Suprapubic skin (tissue), 4 donors: ENCODE data around the gene EIF4G2. TPM values are rescaled to one million over a fixed set of nuclear protein-coding genes. Genes with fewer than 3 reads are reported as not detected.
A peak's percentile ranks its signal among the peaks of the same experiment; 100 is the strongest.

Experiments used
- DNase-seq, 2 donors: peaks; one replicate each; pipeline ENCODE4 v3.0.0-alpha.2; 2019; ENCODE audit warnings: low spot score in 2 of 2
- H3K27ac ChIP-seq: fragments of 200-600 bp; sonication (generic); one replicate; pipeline ENCODE4 v1.5.1; 2019
- H3K27me3 ChIP-seq: fragments of 200-600 bp; sonication (generic); one replicate; pipeline ENCODE4 v1.5.1; 2019
- H3K36me3 ChIP-seq: fragments of 200-600 bp; sonication (generic); one replicate; pipeline ENCODE4 v1.5.1; 2019
- H3K4me1 ChIP-seq: fragments of 200-600 bp; sonication (generic); one replicate; pipeline ENCODE4 v1.5.1; 2019
- H3K4me3 ChIP-seq: fragments of 200-600 bp; sonication (generic); one replicate; pipeline ENCODE4 v1.5.1; 2019; ENCODE audit warnings: mild to moderate bottlenecking
- H3K9me3 ChIP-seq: fragments of 200-600 bp; sonication (generic); one replicate; pipeline ENCODE4 v1.5.1; 2019
- CTCF ChIP-seq, 2 donors: fragments of 200-600 bp in 1 of 2; fragments of 450-650 bp in 1 of 2; sonication (generic) in 1 of 2; IDR thresholded peaks; one replicate each; pipeline ENCODE4 v1.5.1; 2016 to 2019; ENCODE audit warnings: antibody characterized with exemption in 2 of 2, mild to moderate bottlenecking in 1 of 2, moderate library complexity in 1 of 2
- EP300 ChIP-seq: sonication (generic); formaldehyde crosslinking; IDR thresholded peaks from one replicate; pipeline ENCODE4 v1.6.1; 2017; ENCODE audit warnings: antibody characterized with exemption
- POLR2A ChIP-seq, 2 donors: fragments of 450-650 bp; IDR thresholded peaks; one replicate each; pipeline ENCODE4 v1.6.1; 2017; ENCODE audit warnings: antibody characterized with exemption in 2 of 2, mild to moderate bottlenecking in 2 of 2, moderate library complexity in 2 of 2
- POLR2AphosphoS5 ChIP-seq, 3 donors: sonication (generic); formaldehyde crosslinking; IDR thresholded peaks; one replicate each; pipeline ENCODE4 v1.6.1; 2017; ENCODE audit warnings: antibody characterized with exemption in 3 of 3
- WGBS: methylation state at CpG from one replicate; pipeline ENCODE4 v1.1.5; 2018; 5-methylcytosine and 5-hydroxymethylcytosine counted together
- total RNA-seq, 4 donors: library from RNA; depleted of rRNA; stranded (reverse); fragments of >200 nt; gene quantifications; one replicate each; pipeline ENCODE4 v1.1.0, GENCODE V29; 2016

EIF4G2 gene
- total RNA-seq, 4 donors from 2014 or later, result 439 to 593 (median 477) TPM

GRCh38 chr11:10808235-10808552, 532 bp downstream of the EIF4G2 start:
- Histone ChIP-seq H3K4me3 (peak overlapping the region; percentile 100), H3K9me3 (no peaks in the 10 kb centered on the region), H3K27ac (peak overlapping the region; percentile 100), H3K36me3 (peaks cover 31% of the 10 kb centered on the region), H3K27me3 (no peaks in the 10 kb centered on the region), H3K4me1 (peaks cover 52% of the 10 kb centered on the region)
- TF ChIP-seq POLR2AphosphoS5 (IDR thresholded peaks at IDR 0.05) (peak in 2 of 3 donors; percentile 41 to 64), POLR2A (IDR thresholded peaks at IDR 0.05) (no peak)
- WGBS, result 0% methylated on average over 15 of the region's 36 CpGs
- DNase-seq, result no peak

- Histone ChIP-seq H3K27me3 (no peaks in the 10 kb centered on the region), H3K27ac (peak overlapping the region; percentile 100), H3K36me3 (peaks cover 37% of the 10 kb centered on the region), H3K9me3 (no peaks in the 10 kb centered on the region), H3K4me3 (peak overlapping the region; percentile 100), H3K4me1 (peaks cover 52% of the 10 kb centered on the region)
- peak; percentile 85 for DNase-seq
- TF ChIP-seq POLR2AphosphoS5 (IDR thresholded peaks at IDR 0.05) (peak in 2 of 3 donors; percentile 24 to 57), CTCF (IDR thresholded peaks at IDR 0.05) (no peak), EP300 (no peak), POLR2A (IDR thresholded peaks at IDR 0.05) (peak in 1 of 2 donors; percentile 33)
- whole genome bisulfite sequencing, result 1% methylated on average over 16 of the region's 39 CpGs
These were observed 1.1 kb downstream of the EIF4G2 start for GRCh38 chr11:10807493-10808234.

- no peaks in the 10 kb centered on the region for H3K9me3 ChIP-seq
- 66% methylated on average over 4 of the region's 4 CpGs for WGBS
- H3K4me1 ChIP-seq, result peaks cover 52% of the 10 kb centered on the region
- no peak for DNase-seq
- TF ChIP-seq POLR2AphosphoS5 (IDR thresholded peaks at IDR 0.05), result no peak
- no peak for TF ChIP-seq EP300
- no peak for TF ChIP-seq POLR2A (IDR thresholded peaks at IDR 0.05)
- no peak for TF ChIP-seq CTCF (IDR thresholded peaks at IDR 0.05)
- peaks cover 51% of the 10 kb centered on the region for H3K36me3 ChIP-seq
- H3K27me3 ChIP-seq, result no peaks in the 10 kb centered on the region
- peak overlapping the region; percentile 100 for H3K4me3 ChIP-seq
- H3K27ac ChIP-seq, result no peak overlapping the region
These were observed 2.5 kb downstream of the EIF4G2 start for GRCh38 chr11:10806206-10806605.

GRCh38 chr11:10805741-10806140, 3.0 kb downstream of the EIF4G2 start:
- peaks cover 56% of the 10 kb centered on the region for H3K36me3 ChIP-seq

GRCh38 chr11:10803676-10804075, 5.0 kb downstream of the EIF4G2 start:
- 64% methylated on average over 6 of the region's 6 CpGs for WGBS
- TF ChIP-seq POLR2AphosphoS5 (IDR thresholded peaks at IDR 0.05), result no peak
- no peak for TF ChIP-seq POLR2A (IDR thresholded peaks at IDR 0.05)
- TF ChIP-seq EP300, result no peak
- TF ChIP-seq CTCF (IDR thresholded peaks at IDR 0.05), result no peak
- H3K9me3 ChIP-seq, result no peaks in the 10 kb centered on the region
- peaks cover 76% of the 10 kb centered on the region for H3K36me3 ChIP-seq
- no peak overlapping the region for H3K4me3 ChIP-seq
- DNase-seq, result no peak
- H3K4me1 ChIP-seq, result peaks cover 45% of the 10 kb centered on the region
- no peak overlapping the region for H3K27ac ChIP-seq
- no peaks in the 10 kb centered on the region for H3K27me3 ChIP-seq

More at GRCh38 chr11:10805741-10806140, 3.0 kb downstream of the EIF4G2 start:
- TF ChIP-seq POLR2A (IDR thresholded peaks at IDR 0.05), result no peak
- TF ChIP-seq CTCF (IDR thresholded peaks at IDR 0.05), result no peak
- no peak for TF ChIP-seq EP300
- no peak for TF ChIP-seq POLR2AphosphoS5 (IDR thresholded peaks at IDR 0.05)
- DNase-seq, result no peak
- peak overlapping the region; percentile 100 for H3K4me3 ChIP-seq
- no peak overlapping the region for H3K27ac ChIP-seq
- no peaks in the 10 kb centered on the region for H3K9me3 ChIP-seq
- 54% methylated on average over 8 of the region's 8 CpGs for WGBS
- H3K27me3 ChIP-seq, result no peaks in the 10 kb centered on the region
- peaks cover 52% of the 10 kb centered on the region for H3K4me1 ChIP-seq
